Bronchial epithelial cell (primary cell): ENCODE measurements around the gene ENDOU. TPM values are rescaled to one million over a fixed set of nuclear protein-coding genes. Genes with fewer than 3 reads are reported as not detected.

Experiments used
- DNase-seq: peaks from one replicate; pipeline ENCODE4 v3.0.0-alpha.2; 2010; ENCODE audit warnings: low read depth
- FAIRE-seq: peaks from 2 replicates; lab custom pipeline; 2011; peaks lifted over from hg19 to GRCh38; lab: Jason Lieb, UNC
- H3K27me3 ChIP-seq: 2 replicates; pipeline ENCODE4 v1.5.1; 2011; ENCODE audit warnings: low read length; ENCODE audit not compliant: control insufficient read depth, insufficient read depth
- H3K36me3 ChIP-seq: 2 replicates; pipeline ENCODE4 v1.5.1; 2011; ENCODE audit warnings: low read length; ENCODE audit not compliant: control insufficient read depth, insufficient read depth
- H3K4me3 ChIP-seq: 2 replicates; pipeline ENCODE4 v1.5.1; 2011; ENCODE audit warnings: mild to moderate bottlenecking, low read depth, low read length, control low read depth
- total RNA-seq: library from RNA; depleted of rRNA; stranded (reverse); fragments of >200 nt; gene quantifications from 2 replicates; pipeline ENCODE4 v1.2.1, GENCODE V29; 2014
- TF ChIP-seq, protein P1 (sequence below): IDR thresholded peaks from 2 replicates; pipeline ENCODE4 v1.5.1; 2011; ENCODE audit warnings: mild to moderate bottlenecking, moderate library complexity, low read length, control low read depth, inconsistent platforms; ENCODE audit not compliant: insufficient read depth, severe bottlenecking

The ENDOU gene
- total RNA-seq, 1 donor from 2014 or later = not detected

DNA sequence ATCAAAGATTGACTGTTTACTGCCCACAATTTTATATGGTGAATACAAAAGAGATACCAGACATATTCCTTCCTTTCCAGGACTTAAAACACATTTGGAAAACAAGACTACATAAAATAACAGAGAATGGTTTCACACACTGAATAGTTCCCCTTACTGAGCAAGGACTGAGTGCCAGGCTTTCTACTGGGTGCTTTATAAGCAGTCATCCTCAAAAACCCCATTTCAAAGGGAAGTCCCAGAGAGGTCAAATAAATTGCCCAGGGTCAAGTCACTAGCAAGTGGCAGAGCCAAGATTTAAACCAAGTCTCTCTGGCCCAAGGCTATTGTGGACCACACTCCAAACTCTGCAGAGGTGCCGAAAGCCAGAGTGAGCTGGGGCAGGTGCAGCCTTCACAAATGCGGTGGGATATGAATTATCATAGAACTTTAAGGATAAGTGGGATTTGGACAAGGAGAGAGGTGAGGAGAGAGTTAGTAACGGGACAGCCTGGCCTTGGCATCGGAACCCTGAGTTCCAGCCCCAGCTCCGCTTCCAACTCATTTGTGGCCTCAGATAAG, 10.4 kb downstream of the ENDOU start:
- no peak for FAIRE-seq
- DNase-seq = no peak
- H3K4me3 ChIP-seq = no peak overlapping the region
- no peaks in the 10 kb centered on the region for H3K27me3 ChIP-seq
- TF ChIP-seq, protein P1, sequence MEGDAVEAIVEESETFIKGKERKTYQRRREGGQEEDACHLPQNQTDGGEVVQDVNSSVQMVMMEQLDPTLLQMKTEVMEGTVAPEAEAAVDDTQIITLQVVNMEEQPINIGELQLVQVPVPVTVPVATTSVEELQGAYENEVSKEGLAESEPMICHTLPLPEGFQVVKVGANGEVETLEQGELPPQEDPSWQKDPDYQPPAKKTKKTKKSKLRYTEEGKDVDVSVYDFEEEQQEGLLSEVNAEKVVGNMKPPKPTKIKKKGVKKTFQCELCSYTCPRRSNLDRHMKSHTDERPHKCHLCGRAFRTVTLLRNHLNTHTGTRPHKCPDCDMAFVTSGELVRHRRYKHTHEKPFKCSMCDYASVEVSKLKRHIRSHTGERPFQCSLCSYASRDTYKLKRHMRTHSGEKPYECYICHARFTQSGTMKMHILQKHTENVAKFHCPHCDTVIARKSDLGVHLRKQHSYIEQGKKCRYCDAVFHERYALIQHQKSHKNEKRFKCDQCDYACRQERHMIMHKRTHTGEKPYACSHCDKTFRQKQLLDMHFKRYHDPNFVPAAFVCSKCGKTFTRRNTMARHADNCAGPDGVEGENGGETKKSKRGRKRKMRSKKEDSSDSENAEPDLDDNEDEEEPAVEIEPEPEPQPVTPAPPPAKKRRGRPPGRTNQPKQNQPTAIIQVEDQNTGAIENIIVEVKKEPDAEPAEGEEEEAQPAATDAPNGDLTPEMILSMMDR = no peak
- H3K36me3 ChIP-seq = no peaks in the 10 kb centered on the region

DNA sequence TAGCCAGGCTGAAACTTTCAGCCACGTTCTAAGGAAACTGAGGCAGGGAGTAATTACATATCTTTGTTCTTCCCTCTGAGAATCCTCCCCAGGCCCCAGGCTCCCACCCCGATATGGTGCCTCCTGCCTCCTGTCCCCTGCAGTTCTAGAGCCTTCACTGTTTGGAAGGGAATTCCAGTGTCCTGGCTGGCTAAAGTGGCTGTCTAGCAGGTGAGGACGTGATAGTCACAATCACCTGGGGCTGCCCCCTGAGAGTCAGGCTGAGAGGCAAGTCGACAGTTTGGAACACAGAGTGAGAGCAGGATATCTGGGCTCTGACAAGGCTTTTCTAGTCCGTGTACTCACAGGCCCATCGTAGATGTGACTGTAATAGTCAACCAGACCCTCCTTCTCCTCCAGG, 13.1 kb downstream of the ENDOU start:
- TF ChIP-seq, protein P1 = no peak
- Histone ChIP-seq H3K4me3 (no peak overlapping the region), H3K27me3 (no peaks in the 10 kb centered on the region), H3K36me3 (no peaks in the 10 kb centered on the region)
- DNase-seq (no peak), FAIRE-seq (no peak)

GRCh38 chr12:47711448-47711847, 13.8 kb downstream of the ENDOU start:
- Histone ChIP-seq H3K36me3 (no peaks in the 10 kb centered on the region), H3K27me3 (no peaks in the 10 kb centered on the region), H3K4me3 (no peak overlapping the region)
- TF ChIP-seq, protein P1 = no peak
- FAIRE-seq = no peak
- DNase-seq = no peak

DNA sequence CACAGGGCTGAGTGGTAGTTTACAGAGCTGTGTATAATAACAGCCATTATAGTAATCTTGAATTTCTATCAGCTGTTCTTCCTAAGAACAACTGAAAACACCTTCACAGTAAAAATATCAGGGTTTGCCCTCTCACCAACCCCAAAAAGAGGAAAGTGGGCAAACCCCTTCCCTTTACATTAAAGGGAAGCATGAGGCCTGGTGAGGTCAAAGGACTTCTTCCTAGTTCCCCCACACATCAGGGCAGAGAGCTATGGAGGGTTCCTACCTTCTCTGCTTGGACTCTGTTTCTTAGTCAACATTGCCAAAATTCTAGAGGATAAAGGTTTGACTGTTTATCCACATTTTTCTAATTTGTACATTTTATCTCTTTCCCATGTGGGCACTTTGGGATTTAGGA, 15.0 kb downstream of the ENDOU start:
- TF ChIP-seq, protein P1 = no peak

DNA sequence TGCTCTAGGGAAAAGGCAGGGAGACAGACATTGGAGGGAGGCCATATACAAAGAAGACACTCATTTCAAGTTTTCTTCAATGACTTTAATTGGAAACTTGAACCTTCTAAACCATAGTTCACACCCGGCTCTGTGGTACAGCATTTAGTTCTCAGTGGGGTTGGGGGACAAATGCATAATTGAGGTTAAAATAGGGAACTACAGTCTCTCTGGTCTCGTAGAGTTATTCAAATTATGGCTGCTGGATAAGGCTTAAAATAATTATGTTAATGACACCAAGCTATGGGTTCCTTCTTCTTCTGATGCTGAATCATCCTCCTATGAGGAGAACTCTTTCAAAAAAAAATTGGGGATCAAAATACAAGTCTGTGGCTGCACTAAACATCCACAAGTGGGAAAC, 15.6 kb downstream of the ENDOU start:
- no peaks in the 10 kb centered on the region for H3K27me3 ChIP-seq
- FAIRE-seq (no peak), DNase-seq (no peak)
- no peak overlapping the region for H3K4me3 ChIP-seq
- TF ChIP-seq, protein P1 = no peak
- no peaks in the 10 kb centered on the region for H3K36me3 ChIP-seq

More for the DNA sequence above, 15.0 kb downstream of the ENDOU start:
- Histone ChIP-seq H3K36me3 (no peaks in the 10 kb centered on the region), H3K27me3 (no peaks in the 10 kb centered on the region), H3K4me3 (no peak overlapping the region)
- FAIRE-seq = no peak
- DNase-seq = no peak

DNA sequence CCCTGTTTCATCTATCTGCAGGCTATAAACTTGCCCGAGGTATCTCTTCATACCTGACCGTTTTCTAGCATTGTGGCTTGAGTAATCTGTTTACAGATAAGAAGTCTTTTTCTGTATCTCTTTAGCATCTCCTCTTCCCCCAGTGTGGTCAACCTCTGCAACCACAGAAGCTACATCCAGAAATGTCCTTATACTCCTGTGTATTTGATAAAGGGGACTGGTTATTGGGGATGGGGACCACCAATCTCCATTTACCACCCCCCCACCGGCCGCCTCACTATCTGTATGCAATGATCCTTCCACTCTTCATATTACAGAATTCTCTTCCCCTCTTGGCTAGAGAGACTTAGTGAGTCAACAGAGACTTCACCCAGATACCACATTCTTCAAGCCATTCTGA, 16.1 kb downstream of the ENDOU start:
- DNase-seq (no peak), FAIRE-seq (no peak)
- Histone ChIP-seq H3K4me3 (no peak overlapping the region), H3K36me3 (no peaks in the 10 kb centered on the region), H3K27me3 (no peaks in the 10 kb centered on the region)
- TF ChIP-seq, protein P1 = no peak
